Measurements from ENCODE around the gene CALHM3. TPM values are rescaled to one million over a fixed set of nuclear protein-coding genes. Genes with fewer than 3 reads are reported as not detected.

Gene CALHM3
- total and polyA plus RNA-seq, 2 donors (not counting 3 experiments of a cell fraction or from before 2014, with no cell fraction given), result not detected

DNA sequence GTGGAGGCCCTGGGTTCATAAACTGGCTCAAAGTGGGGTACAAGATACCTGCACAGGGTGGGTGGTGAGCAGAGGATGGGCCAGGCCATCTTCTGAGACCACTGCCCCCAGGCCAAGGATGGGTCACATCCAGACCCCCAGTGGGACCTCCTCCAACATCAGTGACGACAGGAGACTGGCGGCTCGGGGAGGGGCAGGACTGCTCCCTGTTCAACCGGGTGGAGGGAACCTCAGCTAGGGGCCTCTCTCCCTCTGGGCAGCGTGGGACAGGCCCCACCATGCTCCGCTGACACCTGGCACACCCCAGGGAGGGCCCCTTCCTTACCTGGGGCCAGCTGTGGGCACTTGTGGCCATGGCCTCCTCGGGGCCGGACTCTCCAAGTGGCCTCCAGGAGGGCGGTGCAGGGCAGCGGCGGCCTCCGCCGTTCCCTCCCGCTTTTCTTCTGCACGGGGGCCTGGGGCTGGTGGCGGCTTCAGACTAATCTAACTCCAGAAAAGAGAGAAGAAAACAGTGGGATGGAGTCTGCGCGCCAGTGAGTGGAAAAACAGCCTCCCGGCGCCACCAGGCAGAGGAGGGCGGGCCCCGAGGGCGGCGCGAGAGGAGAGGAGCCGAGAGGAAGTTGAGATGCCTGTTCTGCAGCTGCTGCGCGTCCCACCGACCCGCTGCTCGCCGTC is 27.1 kb downstream of the CALHM3 start, which contains the start of gene CALHM2:
Gene CALHM2, minus strand, starts transcription at position 540 of the 675 bp plus-strand sequence. CDS start 2,429 bp downstream, outside the sequence.
- H3K27ac ChIP-seq (ENCODE audit: insufficient read depth, low read depth, low read length), result peak within 1 kb of the TSS; percentile 57
- peaks cover 5 to 13% of the 10 kb centered on the region in 2 experiments for H3K36me3 ChIP-seq (ENCODE audit: control insufficient read depth in 2 of 2, extremely low read depth in 1 of 2, insufficient read depth in 2 of 2, low read length in 2 of 2)
- dilution Hi-C loops (cut with MboI; ENCODE audit: extremely low pct_ligation_motif_present, low sequenced_read_pairs) (no loop called here), intact Hi-C loops (cut with micrococcal nuclease) (loop anchor here (2.0 kb wide), 1 partner anchor 31 kb away; no protein-coding TSS in a partner anchor)
- FAIRE-seq (peak; percentile 88), DNase-seq (ENCODE audit: low read depth, low spot score) (peak; percentile 57)
- peak within 1 kb of the TSS; percentile 97 for H2AFZ ChIP-seq (ENCODE audit: low read depth, low read length)
- ChIA-PET POLR2A (no interaction called here), CTCF (interaction anchor here (1.3 to 2.5 kb wide), 6 partner anchors 8 to 141 kb away, joined by 3 to 13 read pairs (median 4); no protein-coding TSS in a partner anchor)
- peak within 1 kb of the TSS; percentile 86 for H3K4me2 ChIP-seq (ENCODE audit: insufficient read depth, low read length)
- peak within 1 kb of the TSS; percentile 32 for H3K9ac ChIP-seq (replicated peaks; ENCODE audit: extremely low read depth, insufficient read depth, low read length)
- no peaks in the 10 kb centered on the region for H3K9me1 ChIP-seq (replicated peaks; ENCODE audit: control insufficient read depth, extremely low read depth, insufficient read depth, low read length)
- no peaks in the 10 kb centered on the region for H4K20me1 ChIP-seq (replicated peaks; ENCODE audit: control insufficient read depth, extremely low read depth, insufficient read depth, low read length)
- H3K9me3 ChIP-seq (replicated peaks; ENCODE audit: control insufficient read depth, insufficient read depth, low read length), result no peaks in the 10 kb centered on the region
- peaks cover 7% of the 10 kb centered on the region for H3K79me2 ChIP-seq (ENCODE audit: control insufficient read depth, insufficient read depth, low read length)
- no peaks in the 10 kb centered on the region for H3K27me3 ChIP-seq (ENCODE audit: control insufficient read depth in 2 of 2, insufficient read depth in 2 of 2, low read length in 2 of 2)
- no TSS peak for BruUV-seq (replicated peaks)
- TF ChIP-seq GATA2 (IDR thresholded peaks at IDR 0.05; ENCODE audit: insufficient read depth, insufficient read length, low read depth, low read length), result no peak
- TF ChIP-seq EZH2 (IDR thresholded peaks at IDR 0.05; ENCODE audit: borderline replicate concordance, low read depth, low read length, severe bottlenecking), result no peak
- TF ChIP-seq POLR2A (IDR thresholded peaks at IDR 0.05; ENCODE audit: low read depth, low read length), result no peak
- no peak for TF ChIP-seq JUN (IDR thresholded peaks at IDR 0.05; ENCODE audit: borderline replicate concordance, insufficient read depth, insufficient read length, low read depth)
- peak within 1 kb of the TSS; percentile 8 to 66 (median 55) for H3K4me3 ChIP-seq (replicated peaks in 1 of 3; ENCODE audit: insufficient read depth in 1 of 3, low read depth in 1 of 3, low read length in 3 of 3)
- H3K4me1 ChIP-seq (ENCODE audit: control insufficient read depth, extremely low read depth, insufficient read depth, low read length), result peaks cover 38% of the 10 kb centered on the region

DNA sequence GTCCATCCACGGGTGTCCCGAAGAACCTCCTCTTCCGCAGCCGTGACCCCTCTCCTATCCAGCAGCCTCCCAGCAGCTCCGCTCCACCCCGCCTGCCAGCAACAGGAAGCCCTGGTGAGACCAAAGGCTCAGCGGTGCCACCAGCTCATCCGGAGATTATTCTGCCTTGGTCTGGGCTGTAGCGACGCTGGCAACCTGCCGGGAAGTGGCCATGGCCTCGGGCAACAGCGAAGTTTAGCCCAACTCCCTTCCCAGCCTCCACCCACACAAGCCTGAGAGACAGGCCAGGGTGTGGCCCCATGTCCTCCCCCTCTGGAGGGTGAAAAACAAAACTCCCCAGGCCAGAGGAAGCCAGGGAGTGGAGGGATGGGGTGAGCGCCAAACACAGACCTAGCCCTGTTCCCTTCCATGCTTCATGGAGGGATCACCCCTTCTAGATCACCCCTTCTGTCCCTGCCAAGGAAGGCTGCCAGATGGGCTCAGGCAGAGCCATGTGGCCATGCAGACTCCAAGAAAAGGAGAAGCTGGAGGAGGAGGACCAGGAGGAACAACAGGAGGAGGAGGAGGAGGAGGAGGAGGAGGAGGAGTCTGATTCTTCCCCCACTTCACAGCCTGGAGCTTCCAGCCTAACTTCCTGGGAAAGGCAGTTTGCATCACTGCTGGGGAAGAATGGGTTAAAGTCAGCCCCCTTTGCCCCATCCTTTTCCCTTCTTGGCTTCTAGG is 27.8 kb downstream of the CALHM3 start:
- Histone ChIP-seq H3K79me2 (ENCODE audit: control insufficient read depth, insufficient read depth, low read length) (peaks cover 7% of the 10 kb centered on the region), H3K9ac (replicated peaks; ENCODE audit: extremely low read depth, insufficient read depth, low read length) (peak overlapping the region; percentile 32), H3K4me3 (replicated peaks in 1 of 3; ENCODE audit: insufficient read depth in 1 of 3, low read depth in 1 of 3, low read length in 3 of 3) (peak overlapping the region; percentile 8 to 66 (median 55)), H3K27me3 (ENCODE audit: control insufficient read depth in 2 of 2, insufficient read depth in 2 of 2, low read length in 2 of 2) (no peaks in the 10 kb centered on the region), H3K36me3 (ENCODE audit: control insufficient read depth in 2 of 2, extremely low read depth in 1 of 2, insufficient read depth in 2 of 2, low read length in 2 of 2) (peaks cover 5 to 15% of the 10 kb centered on the region in 2 experiments), H3K4me2 (ENCODE audit: insufficient read depth, low read length) (peak overlapping the region; percentile 86), H3K27ac (ENCODE audit: insufficient read depth, low read depth, low read length) (peak overlapping the region; percentile 57), H4K20me1 (replicated peaks; ENCODE audit: control insufficient read depth, extremely low read depth, insufficient read depth, low read length) (no peaks in the 10 kb centered on the region), H3K4me1 (ENCODE audit: control insufficient read depth, extremely low read depth, insufficient read depth, low read length) (peaks cover 45% of the 10 kb centered on the region), H3K9me3 (replicated peaks; ENCODE audit: control insufficient read depth, insufficient read depth, low read length) (no peaks in the 10 kb centered on the region), H2AFZ (ENCODE audit: low read depth, low read length) (peak overlapping the region; percentile 97), H3K9me1 (replicated peaks; ENCODE audit: control insufficient read depth, extremely low read depth, insufficient read depth, low read length) (no peaks in the 10 kb centered on the region)
- ChIA-PET CTCF (interaction anchor here (0.9 to 2.5 kb wide), 8 partner anchors 9 to 142 kb away, joined by 3 to 13 read pairs (median 4); no protein-coding TSS in a partner anchor), POLR2A (no interaction called here)
- DNase-seq (ENCODE audit: low read depth, low spot score) (peak; percentile 52), FAIRE-seq (peak; percentile 79)
- intact Hi-C loops (cut with micrococcal nuclease), result loop anchor here (2.0 kb wide), 1 partner anchor 32 kb away; no protein-coding TSS in a partner anchor
- TF ChIP-seq FOS (IDR thresholded peaks at IDR 0.05; ENCODE audit: borderline replicate concordance, insufficient read depth, low read length) (no peak), POLR2A (IDR thresholded peaks at IDR 0.05; ENCODE audit: low read depth, low read length) (no peak), POLR2AphosphoS5 (IDR thresholded peaks at IDR 0.05; ENCODE audit: insufficient read depth, low read depth, low read length) (no peak), JUN (IDR thresholded peaks at IDR 0.05; ENCODE audit: borderline replicate concordance, insufficient read depth, insufficient read length, low read depth) (no peak), EZH2 (IDR thresholded peaks at IDR 0.05; ENCODE audit: borderline replicate concordance, low read depth, low read length, severe bottlenecking) (no peak), GATA2 (IDR thresholded peaks at IDR 0.05; ENCODE audit: insufficient read depth, insufficient read length, low read depth, low read length) (no peak), MYC (IDR thresholded peaks at IDR 0.05; ENCODE audit: low read depth, low read length) (no peak)
- TF ChIP-seq, protein P1, sequence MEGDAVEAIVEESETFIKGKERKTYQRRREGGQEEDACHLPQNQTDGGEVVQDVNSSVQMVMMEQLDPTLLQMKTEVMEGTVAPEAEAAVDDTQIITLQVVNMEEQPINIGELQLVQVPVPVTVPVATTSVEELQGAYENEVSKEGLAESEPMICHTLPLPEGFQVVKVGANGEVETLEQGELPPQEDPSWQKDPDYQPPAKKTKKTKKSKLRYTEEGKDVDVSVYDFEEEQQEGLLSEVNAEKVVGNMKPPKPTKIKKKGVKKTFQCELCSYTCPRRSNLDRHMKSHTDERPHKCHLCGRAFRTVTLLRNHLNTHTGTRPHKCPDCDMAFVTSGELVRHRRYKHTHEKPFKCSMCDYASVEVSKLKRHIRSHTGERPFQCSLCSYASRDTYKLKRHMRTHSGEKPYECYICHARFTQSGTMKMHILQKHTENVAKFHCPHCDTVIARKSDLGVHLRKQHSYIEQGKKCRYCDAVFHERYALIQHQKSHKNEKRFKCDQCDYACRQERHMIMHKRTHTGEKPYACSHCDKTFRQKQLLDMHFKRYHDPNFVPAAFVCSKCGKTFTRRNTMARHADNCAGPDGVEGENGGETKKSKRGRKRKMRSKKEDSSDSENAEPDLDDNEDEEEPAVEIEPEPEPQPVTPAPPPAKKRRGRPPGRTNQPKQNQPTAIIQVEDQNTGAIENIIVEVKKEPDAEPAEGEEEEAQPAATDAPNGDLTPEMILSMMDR (IDR thresholded peaks at IDR 0.05; ENCODE audit: extremely low read depth in 1 of 2, insufficient read depth in 1 of 2, low read depth in 1 of 2, low read length in 2 of 2), result no peak
- TF ChIP-seq, protein P2, sequence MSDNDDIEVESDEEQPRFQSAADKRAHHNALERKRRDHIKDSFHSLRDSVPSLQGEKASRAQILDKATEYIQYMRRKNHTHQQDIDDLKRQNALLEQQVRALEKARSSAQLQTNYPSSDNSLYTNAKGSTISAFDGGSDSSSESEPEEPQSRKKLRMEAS (IDR thresholded peaks at IDR 0.05; ENCODE audit: insufficient read depth, insufficient read length), result no peak
- no TSS peak for BruUV-seq (replicated peaks)
- dilution Hi-C loops (cut with MboI; ENCODE audit: extremely low pct_ligation_motif_present, low sequenced_read_pairs), result no loop called here
